NCI-H2171 treated with DMSO at 0.1 percent for 48 hours (cell line): ENCODE results near the gene GALNTL6.
"Not testable (repeated sequence)": the region's sequence is repeated elsewhere in the genome, so short reads cannot be mapped to it uniquely, and the experiment has no call there.

Source experiments
- DNase-seq: peaks from one replicate; lab custom pipeline; 2025; lab: John Stamatoyannopoulos, UW

GALNTL6 gene

DNA sequence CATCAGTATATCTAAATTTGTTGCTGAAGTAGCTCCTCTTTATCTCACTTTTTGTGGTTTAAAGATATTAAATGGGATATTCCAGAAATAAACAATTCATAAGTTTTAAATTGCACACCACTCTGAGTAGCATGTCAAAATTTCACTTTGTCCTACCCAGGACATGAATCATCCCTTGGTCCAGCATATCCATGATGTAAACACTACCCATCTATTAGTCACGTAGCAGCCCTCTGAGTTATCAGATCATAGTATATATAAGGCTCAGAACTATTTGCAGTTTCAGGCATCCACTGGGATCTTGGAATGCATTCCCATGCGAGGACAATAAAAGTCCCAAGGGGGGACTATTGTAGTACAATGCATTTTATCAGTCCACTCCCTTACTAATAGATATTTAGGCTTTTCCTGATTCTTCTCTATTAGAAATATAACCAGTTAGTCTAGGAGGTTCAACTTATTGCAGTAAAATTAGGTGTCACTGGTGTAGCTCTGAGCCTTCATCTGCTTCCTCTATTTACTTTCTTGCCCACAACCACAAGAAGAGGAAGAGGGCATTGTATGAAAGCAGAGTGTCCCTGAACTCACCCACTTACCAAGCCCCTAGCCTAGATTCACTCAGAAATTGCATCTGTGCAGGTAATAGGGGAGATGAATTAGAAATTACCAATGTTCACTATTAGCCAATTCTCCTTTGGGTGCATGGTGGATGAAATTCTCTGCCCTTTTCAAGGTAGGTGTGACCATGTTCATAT lies 945.6 kb downstream of the GALNTL6 start:
- DNase-seq, result no peak

DNA sequence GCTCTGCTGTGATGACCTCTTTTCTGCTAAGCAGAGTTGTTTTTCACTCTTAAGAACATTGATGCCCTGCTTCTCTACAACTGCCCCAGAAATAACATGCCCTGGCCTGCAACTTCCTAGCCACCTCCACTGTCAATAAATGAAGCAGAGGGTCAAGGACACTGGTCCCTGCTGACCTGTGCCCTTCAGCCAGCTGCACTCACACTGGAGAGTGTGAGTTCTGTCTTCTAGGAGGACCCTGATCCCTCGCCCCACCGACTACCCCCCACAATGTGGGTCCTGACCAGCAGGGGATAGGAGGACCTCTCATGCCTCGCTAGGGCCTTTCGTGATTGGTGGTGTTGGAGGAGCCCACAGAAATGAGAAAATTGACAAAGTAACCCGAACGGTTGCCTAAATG lies 947.3 kb downstream of the GALNTL6 start:
- no peak for DNase-seq

DNA sequence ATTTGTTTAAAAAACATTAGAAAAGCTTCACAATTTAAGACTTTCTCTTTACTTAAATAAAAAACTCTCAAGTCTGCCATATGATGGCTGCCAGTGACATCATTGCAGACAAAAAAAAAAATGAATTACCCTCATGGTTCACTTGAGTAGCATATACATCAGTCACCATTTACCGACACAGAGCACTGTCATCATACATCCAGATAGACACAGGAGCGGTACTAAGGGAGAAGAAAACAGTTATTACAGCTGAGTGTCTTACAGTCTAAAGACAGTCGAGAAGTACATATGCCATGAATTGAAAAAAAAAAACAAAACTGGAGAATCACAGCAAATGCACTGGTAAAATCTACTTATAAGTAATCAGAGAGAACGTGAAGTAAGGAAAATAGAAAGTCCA lies 949.7 kb downstream of the GALNTL6 start:
- DNase-seq, result no peak

DNA sequence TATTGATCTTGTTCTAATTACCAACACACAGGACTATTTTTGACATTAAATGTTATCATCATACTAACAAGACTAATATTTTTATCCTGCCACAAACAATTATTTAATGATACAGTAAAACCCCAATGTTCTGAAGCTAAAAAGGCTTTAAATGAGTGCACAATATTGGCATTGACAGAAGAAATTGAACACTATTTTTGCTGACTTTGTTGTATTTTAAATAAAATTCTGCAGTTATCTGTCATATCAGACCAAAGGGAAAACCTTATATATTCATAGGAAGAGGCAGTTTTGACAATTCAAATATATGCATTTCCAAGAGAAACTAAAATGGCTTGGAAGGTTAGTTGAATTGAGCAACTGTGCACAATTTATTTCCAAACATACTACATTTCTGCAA lies 957.6 kb downstream of the GALNTL6 start:
- DNase-seq, result no peak

DNA sequence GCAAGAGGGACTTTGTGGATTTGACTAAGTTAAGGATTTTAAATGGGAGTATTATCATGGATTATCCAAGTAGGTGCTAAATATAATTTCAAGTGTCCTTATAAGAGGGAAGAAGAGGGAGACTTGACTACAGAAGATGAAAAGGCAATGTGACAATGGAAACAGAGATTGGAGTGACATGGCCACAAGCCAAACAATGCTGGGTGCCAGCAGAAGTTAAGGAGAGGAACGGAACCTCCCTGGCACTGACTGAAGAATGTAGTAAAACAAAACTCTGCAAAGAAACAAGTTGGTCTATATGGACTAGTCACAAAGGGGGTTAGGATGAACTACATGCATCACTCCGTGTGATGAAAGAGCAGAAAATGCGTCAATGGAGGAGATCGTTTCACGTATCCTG lies 959.6 kb downstream of the GALNTL6 start:
- DNase-seq, result no peak

DNA sequence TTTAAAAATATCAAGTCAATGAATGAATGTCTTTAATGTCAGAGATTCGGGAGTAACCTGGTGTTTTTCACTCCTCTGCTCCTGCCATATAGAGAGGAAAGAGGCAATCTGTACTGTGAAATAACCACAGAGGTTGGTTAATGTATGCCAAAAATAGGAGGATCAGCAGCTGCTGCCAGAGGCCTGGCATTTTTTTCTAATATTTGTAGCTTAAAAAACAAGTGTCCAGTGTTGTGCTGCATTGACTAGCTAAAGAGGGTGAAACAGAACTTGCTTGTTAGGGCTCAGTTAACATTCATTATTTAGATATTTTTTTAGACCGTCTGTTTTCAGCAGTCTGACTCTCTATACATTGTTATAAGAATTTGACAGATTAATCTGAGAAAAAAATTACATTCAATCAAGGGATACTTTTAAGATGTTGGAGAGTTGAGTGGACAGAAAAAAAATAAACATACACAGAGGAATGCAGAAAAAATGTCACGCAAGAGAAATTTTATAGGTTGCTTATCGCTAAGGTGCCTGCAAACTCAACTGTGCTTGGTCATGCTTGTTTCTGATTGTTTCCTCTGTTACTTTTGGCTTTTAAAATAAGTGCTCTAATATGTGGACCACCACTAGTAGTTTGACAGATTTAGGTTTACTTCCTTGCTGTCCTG lies 963.1 kb downstream of the GALNTL6 start:
- DNase-seq, result no peak

DNA sequence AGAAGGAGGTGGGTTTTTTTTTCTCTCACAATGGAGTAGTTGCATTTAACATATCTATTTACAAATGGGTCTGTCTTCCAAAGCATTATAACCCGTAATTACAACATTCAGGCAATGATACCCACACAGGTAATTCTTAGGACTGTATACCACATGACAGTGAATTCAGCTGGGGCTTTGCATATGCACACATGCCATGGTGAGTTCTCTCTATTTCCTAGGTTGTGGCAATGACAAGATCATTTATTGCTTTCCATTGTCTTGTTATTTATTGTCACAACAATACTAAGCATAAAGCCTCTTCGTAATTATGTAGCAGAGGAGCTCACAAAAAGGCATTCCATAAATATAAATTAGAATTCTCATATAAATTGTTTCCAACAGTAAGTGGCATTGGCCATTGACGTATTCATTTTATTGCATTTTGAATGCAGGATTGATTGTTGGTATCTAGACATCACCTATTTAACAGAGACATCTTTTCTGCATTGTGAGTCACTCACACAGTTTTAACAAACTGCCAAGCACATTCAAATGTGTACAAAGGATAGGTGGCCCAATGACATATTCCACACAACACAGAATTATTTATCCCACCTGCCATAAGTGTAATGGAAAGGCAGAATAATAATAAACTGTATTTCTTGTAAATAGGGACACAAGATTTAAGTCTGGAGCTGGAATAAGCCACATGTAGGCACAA lies 964.7 kb downstream of the GALNTL6 start:
- DNase-seq, result no peak

DNA sequence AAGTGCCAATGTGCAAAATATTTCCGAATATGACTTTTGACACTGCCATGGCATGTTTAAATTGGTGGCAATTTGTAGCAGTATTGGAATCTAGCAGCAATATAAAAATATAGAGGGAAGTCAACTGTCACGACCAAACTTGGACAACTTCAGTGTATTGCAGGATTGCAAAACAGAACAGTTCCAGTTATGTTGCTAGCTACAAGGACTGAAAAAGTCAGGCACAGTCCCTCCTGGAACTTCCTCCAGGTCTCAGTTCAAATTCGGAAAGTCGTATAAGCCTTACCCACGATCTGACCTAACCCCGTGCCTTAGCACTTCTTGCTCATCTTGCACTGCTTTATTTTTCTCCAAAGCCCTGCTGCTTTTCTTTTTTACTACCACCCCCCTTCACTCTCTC lies 965.4 kb downstream of the GALNTL6 start:
- DNase-seq, result no peak

DNA sequence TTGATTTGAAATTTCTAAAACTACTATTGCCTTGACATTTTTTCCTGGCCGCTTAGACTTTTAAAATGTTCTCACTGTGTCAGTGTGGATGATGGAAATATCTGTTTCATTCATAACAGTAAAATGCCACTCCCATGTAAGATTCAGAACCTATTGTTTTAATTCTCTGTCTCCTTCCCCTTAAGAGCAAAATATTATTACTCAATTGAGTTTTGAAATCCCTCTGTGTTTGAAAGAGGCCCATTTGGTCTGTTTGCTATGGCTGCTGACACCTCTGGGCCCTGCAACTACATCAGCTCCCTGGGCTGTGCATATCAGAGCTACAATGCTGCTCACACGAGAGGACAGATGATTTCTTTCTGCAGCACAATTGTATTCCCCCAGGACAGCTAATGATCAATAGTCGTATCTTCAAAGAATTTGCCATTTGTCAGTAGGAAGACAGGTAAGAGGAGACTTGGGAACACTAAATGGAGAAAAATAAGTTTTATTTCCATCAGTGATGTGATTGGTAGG lies 967.4 kb downstream of the GALNTL6 start:
- DNase-seq, result no peak

DNA sequence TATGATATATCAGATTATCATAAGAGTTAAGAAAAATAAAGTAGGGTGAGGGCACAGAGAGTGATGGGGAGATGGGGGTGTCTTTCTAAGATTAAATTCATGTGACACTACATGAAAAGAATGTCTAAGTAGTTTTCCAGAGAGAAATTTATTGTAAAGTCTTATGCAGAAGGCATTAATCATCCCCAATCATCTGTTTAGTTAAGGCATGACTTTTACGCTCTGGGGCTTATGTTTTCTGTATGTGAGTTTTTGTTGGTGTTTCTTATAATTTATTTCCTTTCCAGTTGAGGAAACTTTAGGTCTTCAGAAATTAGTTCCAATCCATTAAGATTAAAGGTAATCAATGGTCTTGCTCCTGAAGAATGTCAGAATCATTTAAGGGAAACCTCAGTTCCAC lies 972.4 kb downstream of the GALNTL6 start:
- DNase-seq, result no peak

DNA sequence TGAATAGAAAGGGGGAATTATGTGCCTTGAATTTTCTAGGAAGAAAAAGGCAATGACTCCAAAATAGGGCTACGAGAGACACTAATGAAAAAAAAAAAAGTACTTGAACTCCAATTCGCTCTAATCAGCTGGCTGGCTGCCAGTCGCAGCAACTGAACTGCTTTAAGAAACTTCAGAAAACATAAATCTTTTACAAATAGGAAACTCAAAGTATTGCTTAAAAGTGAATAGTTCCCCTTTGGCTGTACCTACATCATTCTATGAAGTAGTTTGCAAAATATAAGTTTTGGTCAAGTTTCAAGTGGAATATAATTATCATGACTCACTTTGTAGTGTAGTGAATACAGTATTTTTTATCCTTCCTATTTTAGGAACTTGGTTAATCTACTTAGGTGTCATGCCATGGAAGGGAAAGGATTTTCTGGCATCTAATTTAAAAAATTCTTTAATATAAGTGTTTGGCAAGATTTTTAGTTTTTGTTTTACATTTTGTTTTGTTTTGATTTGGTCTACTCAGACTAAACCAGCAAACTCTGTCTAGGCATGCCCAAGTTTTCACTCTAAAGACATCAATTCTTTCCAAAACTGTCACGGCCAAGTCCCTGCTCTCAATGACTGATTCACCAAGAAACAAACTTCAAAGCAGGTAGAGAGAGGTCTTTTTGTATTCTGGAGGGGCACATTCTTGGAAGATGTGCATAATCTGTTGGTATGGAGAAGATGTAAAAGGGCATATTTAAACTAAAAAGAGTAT lies 973.0 kb downstream of the GALNTL6 start:
- no peak for DNase-seq

DNA sequence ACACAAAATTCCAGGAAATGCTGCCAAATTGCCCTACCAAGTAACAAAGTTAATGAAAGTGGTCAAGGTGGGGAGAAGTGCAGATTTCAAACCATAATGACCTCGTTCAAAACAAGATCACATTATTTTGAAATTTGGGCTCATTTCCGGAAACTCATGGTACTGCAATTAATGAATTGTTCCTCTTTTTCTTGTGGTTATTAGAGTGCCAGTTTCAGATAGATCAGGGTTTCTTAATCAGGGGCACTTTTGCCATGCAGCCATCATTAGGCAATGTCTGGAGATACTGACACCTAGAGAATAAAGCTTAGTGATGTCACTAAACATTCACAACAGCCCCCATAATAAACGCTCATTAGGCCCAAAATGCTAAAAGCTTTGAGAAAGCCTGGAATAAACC lies 973.9 kb downstream of the GALNTL6 start:
- DNase-seq, result no peak

DNA sequence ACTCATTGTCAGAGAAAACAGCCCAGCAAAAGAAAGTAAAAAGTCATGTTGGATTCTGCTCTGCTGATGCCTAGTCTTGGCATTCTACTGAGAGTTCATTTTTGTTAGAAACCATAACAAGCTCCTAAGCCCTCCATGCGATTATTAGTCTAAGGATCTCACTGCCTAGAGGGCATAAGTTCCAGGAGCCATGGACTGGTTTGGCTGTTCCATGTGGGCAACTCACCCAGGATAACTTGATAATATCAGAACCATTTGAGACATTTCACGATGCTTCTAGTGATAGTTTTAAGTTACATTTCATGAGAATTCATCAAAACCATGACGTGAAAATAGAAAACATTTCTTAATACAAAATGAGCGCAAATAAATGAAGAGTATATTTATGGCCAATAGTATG lies 978.6 kb downstream of the GALNTL6 start:
- DNase-seq, result no peak

DNA sequence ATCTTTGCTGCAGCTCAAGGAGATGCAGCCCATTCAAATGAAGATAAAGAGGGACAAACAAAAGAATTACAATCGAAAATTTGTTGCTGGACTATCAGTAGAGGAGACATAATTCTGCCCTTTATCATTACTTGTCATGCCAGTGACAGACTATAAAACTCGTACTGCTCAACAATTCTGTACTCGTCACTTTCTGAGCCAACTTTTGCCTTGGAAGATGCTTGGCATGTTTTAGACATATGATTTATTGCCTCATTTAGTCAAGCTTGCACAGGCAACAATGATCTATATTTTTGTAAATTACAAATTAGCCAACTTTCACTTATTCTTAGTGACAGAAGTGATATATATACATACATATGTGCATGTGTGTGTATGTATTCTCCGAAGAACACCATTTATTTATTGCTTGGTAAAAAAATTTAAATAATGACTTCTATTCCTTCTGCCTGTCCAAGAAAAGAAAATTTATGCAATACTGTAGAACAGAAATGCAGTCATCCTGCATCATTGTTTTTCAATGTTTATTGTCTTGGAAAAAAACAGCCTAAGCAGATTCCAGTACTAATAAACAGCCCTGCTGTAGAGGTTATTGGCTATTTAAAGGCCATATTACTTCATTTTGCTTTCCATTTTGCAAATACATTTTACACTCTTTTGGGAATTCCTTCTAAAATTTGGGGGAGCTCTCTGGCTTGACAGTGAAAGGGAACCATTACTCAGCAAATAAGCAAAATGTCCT lies 980.5 kb downstream of the GALNTL6 start:
- no peak for DNase-seq

DNA sequence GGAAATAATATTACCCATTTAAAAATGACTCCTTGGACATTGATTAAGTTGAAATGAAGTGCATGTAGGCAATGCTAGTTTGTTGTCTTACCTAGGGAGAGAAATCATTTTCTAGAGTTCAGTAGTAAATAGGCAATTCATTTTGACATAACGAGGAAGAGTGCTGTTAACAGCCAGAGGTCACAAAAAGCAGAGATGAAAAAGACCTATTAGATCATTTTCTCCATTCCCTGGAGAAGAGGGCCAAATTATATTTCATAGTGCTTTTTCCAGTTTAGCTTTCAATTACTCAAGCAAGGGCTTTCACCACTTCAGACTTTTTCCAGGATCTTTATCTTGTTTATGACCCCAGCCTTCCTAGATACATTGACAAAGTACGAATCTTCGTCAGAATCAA lies 981.1 kb downstream of the GALNTL6 start:
- no peak for DNase-seq

DNA sequence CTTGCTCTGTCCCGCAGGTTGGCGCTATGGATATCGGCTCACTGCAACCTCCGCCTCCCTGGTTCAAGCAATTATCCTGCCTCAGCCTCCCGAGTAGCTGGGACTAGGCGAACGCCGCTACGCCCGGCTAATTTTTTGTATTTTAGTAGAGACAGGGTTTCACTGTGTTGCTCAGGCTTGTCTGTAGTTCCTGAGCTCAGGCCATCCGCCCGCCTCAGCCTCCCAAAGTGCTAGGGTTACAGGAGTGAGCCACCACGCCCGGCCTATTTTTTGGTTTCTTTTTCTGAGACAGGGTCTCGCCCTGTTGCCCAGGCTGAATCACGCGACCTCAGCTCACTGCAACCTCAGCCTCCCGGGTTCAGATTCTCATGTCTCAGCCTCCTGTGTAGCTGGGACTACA lies 984.1 kb downstream of the GALNTL6 start:
- not testable (repeated sequence) for DNase-seq

DNA sequence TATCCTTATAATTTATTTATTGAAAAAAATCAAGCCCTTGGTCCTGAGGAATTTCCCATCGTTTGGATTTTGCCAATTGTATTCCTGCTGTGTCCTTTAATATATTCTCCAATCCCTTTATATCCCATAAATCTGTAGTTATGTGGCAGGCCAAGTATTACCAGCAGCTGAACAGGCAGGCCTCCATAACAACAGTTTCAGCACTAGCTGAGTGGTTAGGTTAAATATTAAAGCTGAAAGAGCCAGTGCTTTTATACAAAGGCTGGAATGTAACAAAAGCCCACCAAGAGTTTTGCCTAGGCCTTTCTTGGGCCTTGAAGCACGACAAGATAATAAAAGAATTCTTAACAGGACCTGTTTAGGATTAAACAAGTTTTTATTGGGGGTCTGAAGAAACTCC lies 988.8 kb downstream of the GALNTL6 start:
- DNase-seq, result no peak

DNA sequence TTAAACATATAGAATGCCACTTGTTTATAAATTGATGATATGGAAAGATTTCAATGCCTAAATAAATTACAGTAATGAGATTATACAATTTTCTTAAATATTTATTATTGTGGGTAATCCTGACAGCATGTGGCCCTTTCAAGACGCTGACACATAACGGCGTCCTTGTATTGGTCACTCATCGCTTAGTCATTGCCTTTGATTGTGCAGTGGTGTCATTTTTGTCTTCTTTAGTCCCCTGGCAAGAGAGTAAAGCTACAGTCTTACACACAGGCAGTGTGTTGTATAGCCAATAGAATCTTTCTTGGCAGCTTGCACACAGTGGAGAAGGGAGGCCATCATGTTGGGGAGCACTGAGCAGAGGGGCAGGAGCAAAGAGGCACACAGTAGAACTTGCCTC lies 993.6 kb downstream of the GALNTL6 start:
- no peak for DNase-seq

DNA sequence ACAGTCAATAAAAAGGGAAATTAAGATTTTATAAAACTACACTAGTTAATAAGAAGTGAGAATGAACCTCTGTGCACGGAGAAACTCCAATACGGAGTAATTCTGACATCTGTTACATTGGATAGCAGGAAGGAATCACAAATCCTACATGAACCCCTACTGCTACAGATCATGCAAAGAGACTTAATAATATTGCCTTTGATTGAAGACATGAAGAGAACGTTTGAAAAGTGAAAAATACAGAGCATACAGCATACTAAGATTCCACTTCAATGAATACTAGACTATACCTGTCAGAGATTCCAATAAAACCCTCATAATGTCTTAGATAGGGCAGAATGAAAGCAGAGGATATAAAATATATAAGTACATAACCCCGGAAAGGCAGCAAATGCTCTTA lies 995.0 kb downstream of the GALNTL6 start:
- DNase-seq, result no peak

DNA sequence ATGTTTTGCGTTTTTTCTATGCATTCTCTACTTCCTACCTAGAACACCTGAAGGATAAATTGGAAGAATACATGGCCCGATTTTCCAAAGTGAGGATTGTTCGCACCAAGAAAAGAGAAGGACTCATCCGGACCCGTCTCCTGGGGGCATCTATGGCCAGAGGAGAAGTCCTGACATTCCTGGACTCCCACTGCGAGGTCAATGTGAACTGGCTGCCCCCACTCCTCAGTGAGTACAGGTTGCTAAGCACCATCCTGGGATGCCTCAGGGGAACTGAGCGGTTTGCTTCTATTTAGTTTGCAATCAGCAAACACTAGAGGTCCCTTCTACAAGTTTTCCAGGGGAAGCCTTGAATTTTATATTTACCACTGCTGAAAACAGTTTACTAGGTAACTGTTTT lies 996.1 kb downstream of the GALNTL6 start:
- DNase-seq, result no peak

DNA sequence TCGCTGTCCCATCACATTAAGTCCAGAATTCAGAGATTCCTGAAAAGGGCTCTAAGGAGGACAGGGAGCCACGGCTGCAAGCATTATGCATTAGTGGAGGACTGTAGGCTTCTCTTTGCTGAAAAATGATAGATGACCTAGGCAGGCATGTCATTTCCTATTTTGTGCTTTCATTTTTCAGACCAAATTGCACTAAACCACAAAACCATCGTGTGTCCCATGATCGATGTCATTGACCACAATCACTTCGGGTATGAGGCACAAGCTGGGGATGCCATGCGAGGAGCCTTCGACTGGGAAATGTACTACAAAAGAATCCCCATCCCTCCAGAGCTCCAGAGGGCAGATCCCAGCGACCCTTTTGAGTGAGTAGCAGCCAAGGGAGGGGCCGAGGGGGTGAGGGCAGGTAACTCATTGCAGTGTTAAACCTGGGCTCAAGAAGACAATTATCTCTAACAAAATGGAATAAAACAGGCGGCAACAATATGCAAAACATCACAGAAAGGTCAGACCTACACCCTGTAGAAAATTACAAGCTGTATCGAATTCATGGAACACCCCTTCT lies 1000.2 kb downstream of the GALNTL6 start:
- no peak for DNase-seq
